GM12878 (cell line): ENCODE results near the gene RAB3C. TPM values are rescaled to one million over a fixed set of nuclear protein-coding genes. Genes with fewer than 3 reads are reported as not detected.
A peak's percentile ranks its signal among the peaks of the same experiment; 100 is the strongest.

Experiments
- ASH2L ChIP-seq: fragments of 300-600, 200-600 bp; sonication (generic); IDR thresholded peaks from 2 replicates; pipeline ENCODE4 v1.6.1; 2017; ENCODE audit warnings: low read depth, mild to moderate bottlenecking, borderline replicate concordance
- EP300 ChIP-seq, 2 experiments: fragments of 150-350 bp in 1 of 2; IDR thresholded peaks; 2 replicates each; pipeline ENCODE4 v1.6.1; 2011 to 2012; ENCODE audit warnings: low read depth in 2 of 2, low read length in 2 of 2, borderline replicate concordance in 1 of 2, improper control_type of control experiment in 1 of 2, inconsistent platforms in 1 of 2; ENCODE audit not compliant: control insufficient read depth in 1 of 2
- ESRRA ChIP-seq: IDR thresholded peaks from 2 replicates; pipeline ENCODE4 v1.6.1; 2012; ENCODE audit warnings: mild to moderate bottlenecking, low read length, improper control_type of control experiment
- FOXK2 ChIP-seq: fragments of 450-650 bp; IDR thresholded peaks from 2 replicates; pipeline ENCODE4 v1.6.1; 2017; ENCODE audit warnings: mild to moderate bottlenecking, moderate library complexity
- IKZF1 ChIP-seq: fragments of 450-650 bp; conservative IDR thresholded peaks from 2 replicates; pipeline ENCODE4 v1.6.1; 2017; ENCODE audit warnings: antibody characterized with exemption, mild to moderate bottlenecking
- KDM1A ChIP-seq: fragments of 200-600 bp; sonication (generic); IDR thresholded peaks from 2 replicates; pipeline ENCODE4 v1.6.1; 2016; ENCODE audit warnings: borderline replicate concordance
- LARP7 ChIP-seq: fragments of 450-650 bp; IDR thresholded peaks from 2 replicates; pipeline ENCODE4 v1.6.1; 2017; ENCODE audit warnings: mild to moderate bottlenecking
- MTA2 ChIP-seq: fragments of 450-650 bp; IDR thresholded peaks from 2 replicates; pipeline ENCODE4 v1.6.1; 2016; ENCODE audit warnings: low read depth, mild to moderate bottlenecking, moderate library complexity
- NKRF ChIP-seq: fragments of 450-650 bp; conservative IDR thresholded peaks from 2 replicates; pipeline ENCODE4 v1.6.1; 2017; ENCODE audit warnings: mild to moderate bottlenecking, moderate library complexity
- NR2C2 ChIP-seq: IDR thresholded peaks from 2 replicates; pipeline ENCODE4 v1.6.1; 2011; ENCODE audit warnings: borderline replicate concordance, low read depth; ENCODE audit not compliant: control insufficient read depth, insufficient read length
- RFX5 ChIP-seq: IDR thresholded peaks from 2 replicates; pipeline ENCODE4 v1.6.1; 2011; ENCODE audit warnings: low read depth, low read length, improper control_type of control experiment
- SIX5 ChIP-seq: IDR thresholded peaks from 2 replicates; pipeline ENCODE4 v1.6.1; 2011; ENCODE audit warnings: mild to moderate bottlenecking, low read depth, low read length, moderate library complexity; ENCODE audit not compliant: severe bottlenecking
- SMC3 ChIP-seq: IDR thresholded peaks from 2 replicates; pipeline ENCODE4 v1.6.1; 2011; ENCODE audit warnings: low read length, improper control_type of control experiment, borderline replicate concordance
- TARDBP ChIP-seq: IDR thresholded peaks from 2 replicates; pipeline ENCODE4 v1.6.1; 2016; ENCODE audit warnings: borderline replicate concordance
- TCF7 ChIP-seq: IDR thresholded peaks from 2 replicates; pipeline ENCODE4 v1.6.1; 2014; ENCODE audit warnings: antibody characterized with exemption, borderline replicate concordance
- ZNF384 ChIP-seq: IDR thresholded peaks from 2 replicates; pipeline ENCODE4 v1.6.1; 2012; ENCODE audit warnings: low read depth, mild to moderate bottlenecking, low read length, improper control_type of control experiment, borderline replicate concordance
- polyA plus RNA-seq, 11 experiments: library from polyadenylated mRNA; depleted of rRNA in 4 of 11; unstranded in 6 of 11; stranded (reverse) in 5 of 11; fragments of >200 nt; fragmentation: Nextera tagmentation in 4 of 11; fragmentation: Illumina TruSeq in 1 of 11; extraction: Ambion mirVana in 4 of 11; extraction: Trizol in 1 of 11; gene quantifications; 1 replicate in 1 of 11; 2 replicates in 10 of 11; pipeline versions ENCODE4 v1.2.1 to v1.2.3, GENCODE V29; 2011 to 2016; ENCODE audit warnings: inconsistent platforms in 2 of 11, missing spikeins in 2 of 11, low read depth in 1 of 11
- total RNA-seq, 4 experiments: library from RNA; depleted of rRNA in 3 of 4; stranded (reverse); fragments of >200 nt in 3 of 4; fragmentation: Illumina TruSeq in 1 of 4; extraction: Trizol in 1 of 4; gene quantifications; 2 replicates each; pipeline versions ENCODE4 v1.2.1 to v1.2.3, GENCODE V29; 2013 to 2021
- TF ChIP-seq, protein P1 (sequence below): fragments of 150-350 bp; IDR thresholded peaks from 2 replicates; pipeline ENCODE4 v1.6.1; 2016; ENCODE audit warnings: low read depth, low read length
- TF ChIP-seq, protein P2 (sequence below): IDR thresholded peaks from 2 replicates; pipeline ENCODE4 v1.6.1; 2012; ENCODE audit warnings: low read depth, low read length, improper control_type of control experiment
- TF ChIP-seq, protein P3 (sequence below): fragments of 450-650 bp; IDR thresholded peaks from 2 replicates; pipeline ENCODE4 v1.6.1; 2016; ENCODE audit warnings: mild to moderate bottlenecking, moderate library complexity, borderline replicate concordance
- TF ChIP-seq, protein P4 (sequence below): IDR thresholded peaks from 2 replicates; pipeline ENCODE4 v1.6.1; 2011; ENCODE audit warnings: borderline replicate concordance, low read depth, mild to moderate bottlenecking, moderate library complexity, mixed read lengths, low read length; ENCODE audit not compliant: insufficient read depth; ENCODE audit errors: extremely low read length

Gene RAB3C
- total and polyA plus RNA-seq, 10 of the 15 experiments (the other 5 are each of a cell fraction or from before 2014, with no cell fraction given) = not detected

DNA sequence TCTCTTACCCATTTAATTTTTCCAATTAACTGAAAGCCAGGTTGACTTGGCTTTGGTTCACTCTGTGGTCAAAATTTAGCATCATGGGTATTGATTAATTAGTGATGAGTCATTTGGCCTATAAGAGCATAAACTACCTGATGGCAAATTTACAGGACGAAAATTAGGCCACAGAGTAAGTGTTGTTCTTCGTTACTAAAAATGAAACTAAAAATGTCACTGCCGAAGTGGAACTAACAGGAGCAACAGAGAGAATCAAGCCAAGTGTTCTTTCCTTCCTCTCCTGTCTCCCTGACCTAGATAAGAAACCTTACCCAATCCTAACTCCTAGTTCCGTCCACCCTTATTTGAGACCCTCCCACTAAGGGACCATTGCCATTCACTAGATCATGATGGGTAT, 176.9 kb downstream of the RAB3C start (continued):
- TF ChIP-seq, protein P1, sequence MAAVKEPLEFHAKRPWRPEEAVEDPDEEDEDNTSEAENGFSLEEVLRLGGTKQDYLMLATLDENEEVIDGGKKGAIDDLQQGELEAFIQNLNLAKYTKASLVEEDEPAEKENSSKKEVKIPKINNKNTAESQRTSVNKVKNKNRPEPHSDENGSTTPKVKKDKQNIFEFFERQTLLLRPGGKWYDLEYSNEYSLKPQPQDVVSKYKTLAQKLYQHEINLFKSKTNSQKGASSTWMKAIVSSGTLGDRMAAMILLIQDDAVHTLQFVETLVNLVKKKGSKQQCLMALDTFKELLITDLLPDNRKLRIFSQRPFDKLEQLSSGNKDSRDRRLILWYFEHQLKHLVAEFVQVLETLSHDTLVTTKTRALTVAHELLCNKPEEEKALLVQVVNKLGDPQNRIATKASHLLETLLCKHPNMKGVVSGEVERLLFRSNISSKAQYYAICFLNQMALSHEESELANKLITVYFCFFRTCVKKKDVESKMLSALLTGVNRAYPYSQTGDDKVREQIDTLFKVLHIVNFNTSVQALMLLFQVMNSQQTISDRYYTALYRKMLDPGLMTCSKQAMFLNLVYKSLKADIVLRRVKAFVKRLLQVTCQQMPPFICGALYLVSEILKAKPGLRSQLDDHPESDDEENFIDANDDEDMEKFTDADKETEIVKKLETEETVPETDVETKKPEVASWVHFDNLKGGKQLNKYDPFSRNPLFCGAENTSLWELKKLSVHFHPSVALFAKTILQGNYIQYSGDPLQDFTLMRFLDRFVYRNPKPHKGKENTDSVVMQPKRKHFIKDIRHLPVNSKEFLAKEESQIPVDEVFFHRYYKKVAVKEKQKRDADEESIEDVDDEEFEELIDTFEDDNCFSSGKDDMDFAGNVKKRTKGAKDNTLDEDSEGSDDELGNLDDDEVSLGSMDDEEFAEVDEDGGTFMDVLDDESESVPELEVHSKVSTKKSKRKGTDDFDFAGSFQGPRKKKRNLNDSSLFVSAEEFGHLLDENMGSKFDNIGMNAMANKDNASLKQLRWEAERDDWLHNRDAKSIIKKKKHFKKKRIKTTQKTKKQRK = no peak
- TF ChIP-seq TCF7 (no peak), SIX5 (no peak), NR2C2 (no peak), ASH2L (no peak), FOXK2 (no peak), TARDBP (no peak), SMC3 (no peak), ESRRA (no peak), KDM1A (no peak), MTA2 (peak; percentile 99), ZNF384 (no peak), LARP7 (no peak), IKZF1 (peak; percentile 90), NKRF (no peak), RFX5 (no peak), EP300 (IDR thresholded peaks at IDR 0.05; ENCODE audit: borderline replicate concordance in 1 of 2, control insufficient read depth in 1 of 2, low read depth in 2 of 2, low read length in 2 of 2) (peak in 1 of 2 experiments; percentile 73; a peak in 2 of 4 replicates)
- TF ChIP-seq, protein P2, sequence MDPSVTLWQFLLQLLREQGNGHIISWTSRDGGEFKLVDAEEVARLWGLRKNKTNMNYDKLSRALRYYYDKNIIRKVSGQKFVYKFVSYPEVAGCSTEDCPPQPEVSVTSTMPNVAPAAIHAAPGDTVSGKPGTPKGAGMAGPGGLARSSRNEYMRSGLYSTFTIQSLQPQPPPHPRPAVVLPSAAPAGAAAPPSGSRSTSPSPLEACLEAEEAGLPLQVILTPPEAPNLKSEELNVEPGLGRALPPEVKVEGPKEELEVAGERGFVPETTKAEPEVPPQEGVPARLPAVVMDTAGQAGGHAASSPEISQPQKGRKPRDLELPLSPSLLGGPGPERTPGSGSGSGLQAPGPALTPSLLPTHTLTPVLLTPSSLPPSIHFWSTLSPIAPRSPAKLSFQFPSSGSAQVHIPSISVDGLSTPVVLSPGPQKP = no peak
- TF ChIP-seq, protein P3, sequence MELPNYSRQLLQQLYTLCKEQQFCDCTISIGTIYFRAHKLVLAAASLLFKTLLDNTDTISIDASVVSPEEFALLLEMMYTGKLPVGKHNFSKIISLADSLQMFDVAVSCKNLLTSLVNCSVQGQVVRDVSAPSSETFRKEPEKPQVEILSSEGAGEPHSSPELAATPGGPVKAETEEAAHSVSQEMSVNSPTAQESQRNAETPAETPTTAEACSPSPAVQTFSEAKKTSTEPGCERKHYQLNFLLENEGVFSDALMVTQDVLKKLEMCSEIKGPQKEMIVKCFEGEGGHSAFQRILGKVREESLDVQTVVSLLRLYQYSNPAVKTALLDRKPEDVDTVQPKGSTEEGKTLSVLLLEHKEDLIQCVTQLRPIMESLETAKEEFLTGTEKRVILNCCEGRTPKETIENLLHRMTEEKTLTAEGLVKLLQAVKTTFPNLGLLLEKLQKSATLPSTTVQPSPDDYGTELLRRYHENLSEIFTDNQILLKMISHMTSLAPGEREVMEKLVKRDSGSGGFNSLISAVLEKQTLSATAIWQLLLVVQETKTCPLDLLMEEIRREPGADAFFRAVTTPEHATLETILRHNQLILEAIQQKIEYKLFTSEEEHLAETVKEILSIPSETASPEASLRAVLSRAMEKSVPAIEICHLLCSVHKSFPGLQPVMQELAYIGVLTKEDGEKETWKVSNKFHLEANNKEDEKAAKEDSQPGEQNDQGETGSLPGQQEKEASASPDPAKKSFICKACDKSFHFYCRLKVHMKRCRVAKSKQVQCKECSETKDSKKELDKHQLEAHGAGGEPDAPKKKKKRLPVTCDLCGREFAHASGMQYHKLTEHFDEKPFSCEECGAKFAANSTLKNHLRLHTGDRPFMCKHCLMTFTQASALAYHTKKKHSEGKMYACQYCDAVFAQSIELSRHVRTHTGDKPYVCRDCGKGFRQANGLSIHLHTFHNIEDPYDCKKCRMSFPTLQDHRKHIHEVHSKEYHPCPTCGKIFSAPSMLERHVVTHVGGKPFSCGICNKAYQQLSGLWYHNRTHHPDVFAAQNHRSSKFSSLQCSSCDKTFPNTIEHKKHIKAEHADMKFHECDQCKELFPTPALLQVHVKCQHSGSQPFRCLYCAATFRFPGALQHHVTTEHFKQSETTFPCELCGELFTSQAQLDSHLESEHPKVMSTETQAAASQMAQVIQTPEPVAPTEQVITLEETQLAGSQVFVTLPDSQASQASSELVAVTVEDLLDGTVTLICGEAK = no peak
- TF ChIP-seq, protein P4, sequence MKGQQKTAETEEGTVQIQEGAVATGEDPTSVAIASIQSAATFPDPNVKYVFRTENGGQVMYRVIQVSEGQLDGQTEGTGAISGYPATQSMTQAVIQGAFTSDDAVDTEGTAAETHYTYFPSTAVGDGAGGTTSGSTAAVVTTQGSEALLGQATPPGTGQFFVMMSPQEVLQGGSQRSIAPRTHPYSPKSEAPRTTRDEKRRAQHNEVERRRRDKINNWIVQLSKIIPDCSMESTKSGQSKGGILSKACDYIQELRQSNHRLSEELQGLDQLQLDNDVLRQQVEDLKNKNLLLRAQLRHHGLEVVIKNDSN = no peak
